ENCODE measurements around the gene EXOC2.

- no peak for TF ChIP-seq POLR2A (IDR thresholded peaks at IDR 0.05)
- TF ChIP-seq CTCF (IDR thresholded peaks at IDR 0.05), result no peak
Measured at GRCh38 chr6:665403-666267, 27.3 kb downstream of the EXOC2 start.

Data from lower leg skin (tissue), 3 donors.